ENCODE data around the gene GNL3.

The GNL3 gene

GRCh38 chr3:52689151-52689550 lies 3.3 kb downstream of the GNL3 start:
- no peak for ATAC-seq
- TF ChIP-seq ARNTL (CRISPR knock-in tag; IDR thresholded peaks at IDR 0.05; ENCODE audit: borderline replicate concordance, low read depth) (no peak), ZNF8 (CRISPR knock-in tag; IDR thresholded peaks at IDR 0.05) (no peak), BACH2 (CRISPR knock-in tag; IDR thresholded peaks at IDR 0.05; ENCODE audit: borderline replicate concordance) (no peak), ZNF70 (CRISPR knock-in tag; IDR thresholded peaks at IDR 0.05) (no peak), POU6F1 (CRISPR knock-in tag; IDR thresholded peaks at IDR 0.05; ENCODE audit: borderline replicate concordance, low read depth) (no peak), ZFP30 (CRISPR knock-in tag; IDR thresholded peaks at IDR 0.05) (no peak), TCF4 (CRISPR knock-in tag; IDR thresholded peaks at IDR 0.05; ENCODE audit: borderline replicate concordance) (no peak), ISL1 (CRISPR knock-in tag; IDR thresholded peaks at IDR 0.05) (no peak), SNAI2 (CRISPR knock-in tag; IDR thresholded peaks at IDR 0.05) (no peak), ZFP3 (CRISPR knock-in tag; IDR thresholded peaks at IDR 0.05) (no peak), ESRRG (CRISPR knock-in tag; IDR thresholded peaks at IDR 0.05) (no peak)
- TF ChIP-seq, protein P1, sequence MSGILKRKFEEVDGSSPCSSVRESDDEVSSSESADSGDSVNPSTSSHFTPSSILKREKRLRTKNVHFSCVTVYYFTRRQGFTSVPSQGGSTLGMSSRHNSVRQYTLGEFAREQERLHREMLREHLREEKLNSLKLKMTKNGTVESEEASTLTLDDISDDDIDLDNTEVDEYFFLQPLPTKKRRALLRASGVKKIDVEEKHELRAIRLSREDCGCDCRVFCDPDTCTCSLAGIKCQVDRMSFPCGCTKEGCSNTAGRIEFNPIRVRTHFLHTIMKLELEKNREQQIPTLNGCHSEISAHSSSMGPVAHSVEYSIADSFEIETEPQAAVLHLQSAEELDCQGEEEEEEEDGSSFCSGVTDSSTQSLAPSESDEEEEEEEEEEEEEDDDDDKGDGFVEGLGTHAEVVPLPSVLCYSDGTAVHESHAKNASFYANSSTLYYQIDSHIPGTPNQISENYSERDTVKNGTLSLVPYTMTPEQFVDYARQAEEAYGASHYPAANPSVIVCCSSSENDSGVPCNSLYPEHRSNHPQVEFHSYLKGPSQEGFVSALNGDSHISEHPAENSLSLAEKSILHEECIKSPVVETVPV (CRISPR knock-in tag; IDR thresholded peaks at IDR 0.05), result no peak
- TF ChIP-seq, protein P2, sequence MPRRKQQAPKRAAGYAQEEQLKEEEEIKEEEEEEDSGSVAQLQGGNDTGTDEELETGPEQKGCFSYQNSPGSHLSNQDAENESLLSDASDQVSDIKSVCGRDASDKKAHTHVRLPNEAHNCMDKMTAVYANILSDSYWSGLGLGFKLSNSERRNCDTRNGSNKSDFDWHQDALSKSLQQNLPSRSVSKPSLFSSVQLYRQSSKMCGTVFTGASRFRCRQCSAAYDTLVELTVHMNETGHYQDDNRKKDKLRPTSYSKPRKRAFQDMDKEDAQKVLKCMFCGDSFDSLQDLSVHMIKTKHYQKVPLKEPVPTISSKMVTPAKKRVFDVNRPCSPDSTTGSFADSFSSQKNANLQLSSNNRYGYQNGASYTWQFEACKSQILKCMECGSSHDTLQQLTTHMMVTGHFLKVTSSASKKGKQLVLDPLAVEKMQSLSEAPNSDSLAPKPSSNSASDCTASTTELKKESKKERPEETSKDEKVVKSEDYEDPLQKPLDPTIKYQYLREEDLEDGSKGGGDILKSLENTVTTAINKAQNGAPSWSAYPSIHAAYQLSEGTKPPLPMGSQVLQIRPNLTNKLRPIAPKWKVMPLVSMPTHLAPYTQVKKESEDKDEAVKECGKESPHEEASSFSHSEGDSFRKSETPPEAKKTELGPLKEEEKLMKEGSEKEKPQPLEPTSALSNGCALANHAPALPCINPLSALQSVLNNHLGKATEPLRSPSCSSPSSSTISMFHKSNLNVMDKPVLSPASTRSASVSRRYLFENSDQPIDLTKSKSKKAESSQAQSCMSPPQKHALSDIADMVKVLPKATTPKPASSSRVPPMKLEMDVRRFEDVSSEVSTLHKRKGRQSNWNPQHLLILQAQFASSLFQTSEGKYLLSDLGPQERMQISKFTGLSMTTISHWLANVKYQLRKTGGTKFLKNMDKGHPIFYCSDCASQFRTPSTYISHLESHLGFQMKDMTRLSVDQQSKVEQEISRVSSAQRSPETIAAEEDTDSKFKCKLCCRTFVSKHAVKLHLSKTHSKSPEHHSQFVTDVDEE (CRISPR knock-in tag; IDR thresholded peaks at IDR 0.05), result no peak

- no peak for ATAC-seq
- no peak for TF ChIP-seq PPARA (CRISPR knock-in tag; IDR thresholded peaks at IDR 0.05; ENCODE audit: borderline replicate concordance)
Measured at GRCh38 chr3:52690560-52690959, 4.7 kb downstream of the GNL3 start.

DNA sequence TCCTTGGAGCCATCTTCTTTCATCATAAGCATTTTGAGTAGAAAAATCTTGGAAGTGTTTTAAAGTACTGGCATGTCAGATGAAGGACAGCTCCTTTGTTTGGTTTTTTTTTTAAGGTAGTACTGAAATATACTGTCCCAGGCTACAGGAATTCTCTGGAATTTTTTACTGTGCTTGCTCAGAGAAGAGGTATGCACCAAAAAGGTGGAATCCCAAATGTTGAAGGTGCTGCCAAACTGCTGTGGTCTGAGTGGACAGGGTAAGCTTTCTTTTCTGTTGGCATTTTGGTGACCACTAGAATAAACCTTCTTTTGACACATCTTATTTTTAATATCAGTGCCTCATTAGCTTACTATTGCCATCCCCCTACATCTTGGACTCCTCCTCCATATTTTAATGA lies 7.2 kb downstream of the GNL3 start:
- ATAC-seq, result no peak; the same call in 2 of the 3 replicates
- no peak for TF ChIP-seq GLIS3 (CRISPR knock-in tag; IDR thresholded peaks at IDR 0.05)

- ATAC-seq, result no peak
- no peak for TF ChIP-seq POU6F1 (CRISPR knock-in tag; IDR thresholded peaks at IDR 0.05; ENCODE audit: borderline replicate concordance, low read depth)
- TF ChIP-seq TOX (CRISPR knock-in tag; IDR thresholded peaks at IDR 0.05; ENCODE audit: borderline replicate concordance), result no peak
- TF ChIP-seq ZNF70 (CRISPR knock-in tag; IDR thresholded peaks at IDR 0.05), result no peak
- TF ChIP-seq ZFP30 (CRISPR knock-in tag; IDR thresholded peaks at IDR 0.05), result no peak
- no peak for TF ChIP-seq BACH2 (CRISPR knock-in tag; IDR thresholded peaks at IDR 0.05; ENCODE audit: borderline replicate concordance)
- no peak for TF ChIP-seq PPARA (CRISPR knock-in tag; IDR thresholded peaks at IDR 0.05; ENCODE audit: borderline replicate concordance)
- TF ChIP-seq ESRRG (CRISPR knock-in tag; IDR thresholded peaks at IDR 0.05), result no peak
- no peak for TF ChIP-seq ISL1 (CRISPR knock-in tag; IDR thresholded peaks at IDR 0.05)
- TF ChIP-seq TCF4 (CRISPR knock-in tag; IDR thresholded peaks at IDR 0.05; ENCODE audit: borderline replicate concordance), result no peak
- TF ChIP-seq, protein P2 (CRISPR knock-in tag; IDR thresholded peaks at IDR 0.05), result no peak
- TF ChIP-seq, protein P1 (CRISPR knock-in tag; IDR thresholded peaks at IDR 0.05), result no peak
- TF ChIP-seq ARNTL (CRISPR knock-in tag; IDR thresholded peaks at IDR 0.05; ENCODE audit: borderline replicate concordance, low read depth), result no peak
- no peak for TF ChIP-seq ZNF565 (CRISPR knock-in tag; conservative IDR thresholded peaks at IDR 0.05; ENCODE audit: low read depth)
- TF ChIP-seq GLIS3 (CRISPR knock-in tag; IDR thresholded peaks at IDR 0.05), result no peak
- no peak for TF ChIP-seq ZC3H10 (CRISPR knock-in tag; IDR thresholded peaks at IDR 0.05)
Measured at GRCh38 chr3:52694528-52695189, 8.8 kb downstream of the GNL3 start.

Data from SK-N-SH treated with all-trans-retinoic acid at 6 μM for 48 hours (cell line).